HG02763 (cell line): Measurements from ENCODE around the gene AARS1.
"Not testable (repeated sequence)": the region's sequence is repeated elsewhere in the genome, so short reads cannot be mapped to it uniquely, and the experiment has no call there.

Experiments
- ATAC-seq: cut with Tn5 transposase; IDR thresholded peaks from one replicate; pipeline ENCODE4 v1.9.1; 2021; ENCODE audit warnings: mild to moderate bottlenecking, moderate library complexity; ENCODE audit not compliant: unreplicated experiment

The AARS1 gene

DNA sequence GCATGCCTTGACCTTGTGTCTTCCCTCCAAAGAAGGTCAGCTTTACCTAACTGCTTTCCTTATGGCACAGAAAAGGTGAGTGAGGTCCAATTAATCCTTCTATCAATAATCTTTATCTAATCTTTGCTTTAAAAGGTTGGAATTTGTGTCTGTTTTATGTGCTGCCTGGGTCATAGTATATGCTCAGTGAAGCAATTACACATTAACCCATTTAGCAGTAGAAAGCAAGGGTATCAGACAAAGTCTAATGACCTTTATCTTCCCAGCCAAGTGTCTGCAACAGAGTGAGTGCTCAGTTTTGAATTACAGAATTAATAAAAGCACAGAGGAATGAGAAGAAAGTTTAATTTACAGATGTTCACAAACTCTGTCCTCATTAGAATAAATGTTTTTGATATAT is 63.3 kb downstream of the AARS1 start:
- ATAC-seq, result not testable (repeated sequence)

DNA sequence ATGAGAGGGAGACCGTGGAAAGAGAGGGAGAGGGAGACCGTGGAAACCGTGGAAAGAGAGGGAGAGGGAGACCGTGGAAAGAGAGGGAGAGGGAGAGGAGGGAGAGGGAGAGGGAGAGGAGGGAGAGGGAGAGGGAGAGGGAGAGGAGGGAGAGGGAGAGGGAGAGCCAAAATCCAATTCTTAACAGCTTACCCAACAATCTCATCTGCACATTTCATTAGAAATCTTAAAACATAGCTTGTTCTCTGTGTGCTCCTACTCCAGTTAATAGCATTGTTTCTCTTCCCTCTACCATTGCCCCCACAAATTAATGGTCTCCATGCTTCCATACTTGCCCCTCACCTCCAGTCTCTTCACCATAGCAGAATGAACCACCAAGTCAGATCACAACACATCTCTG is 63.9 kb downstream of the AARS1 start:
- not testable (repeated sequence) for ATAC-seq

DNA sequence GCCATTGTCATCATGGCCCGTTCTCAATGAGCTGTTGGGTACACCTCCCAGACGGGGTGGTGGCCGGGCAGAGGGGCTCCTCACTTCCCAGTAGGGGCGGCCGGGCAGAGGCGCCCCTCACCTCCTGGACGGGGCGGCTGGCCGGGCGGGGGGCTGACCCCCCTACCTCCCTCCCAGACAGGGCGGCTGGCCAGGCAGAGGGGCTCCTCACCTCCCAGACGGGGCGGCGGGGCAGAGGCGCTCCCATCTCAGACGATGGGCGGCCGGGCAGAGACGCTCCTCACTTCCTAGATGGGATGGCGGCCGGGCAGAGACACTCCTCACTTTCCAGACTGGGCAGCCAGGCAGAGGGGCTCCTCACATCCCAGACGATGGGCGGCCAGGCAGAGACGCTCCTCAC is 64.7 kb downstream of the AARS1 start:
- not testable (repeated sequence) for ATAC-seq

GRCh38 chr16:70223971-70224513 is 65.3 kb downstream of the AARS1 start:
- ATAC-seq, result not testable (repeated sequence)

GRCh38 chr16:70223216-70223615 is 66.1 kb downstream of the AARS1 start:
- not testable (repeated sequence) for ATAC-seq

DNA sequence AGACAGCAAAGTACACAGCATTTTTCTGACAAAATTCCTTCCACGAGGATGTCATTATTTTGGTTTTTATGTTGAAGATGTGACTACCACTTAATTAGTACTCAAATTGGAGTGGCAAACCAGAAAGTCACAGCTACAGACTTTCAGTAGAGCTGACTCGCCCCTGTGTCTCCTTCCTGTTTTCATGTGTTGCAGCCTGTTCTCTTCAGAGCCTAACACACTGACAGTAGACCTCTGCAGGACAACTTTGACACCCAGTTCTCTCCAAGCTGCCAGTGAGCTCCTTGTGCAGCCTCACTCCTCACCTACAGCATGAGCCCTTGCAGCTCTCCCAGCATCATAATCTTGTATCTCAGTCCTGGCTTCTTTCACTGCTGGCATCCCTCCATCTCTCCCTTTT is 66.7 kb downstream of the AARS1 start:
- ATAC-seq, result not testable (repeated sequence)

- not testable (repeated sequence) for ATAC-seq
Measured at GRCh38 chr16:70218586-70218985, 70.7 kb downstream of the AARS1 start.

DNA sequence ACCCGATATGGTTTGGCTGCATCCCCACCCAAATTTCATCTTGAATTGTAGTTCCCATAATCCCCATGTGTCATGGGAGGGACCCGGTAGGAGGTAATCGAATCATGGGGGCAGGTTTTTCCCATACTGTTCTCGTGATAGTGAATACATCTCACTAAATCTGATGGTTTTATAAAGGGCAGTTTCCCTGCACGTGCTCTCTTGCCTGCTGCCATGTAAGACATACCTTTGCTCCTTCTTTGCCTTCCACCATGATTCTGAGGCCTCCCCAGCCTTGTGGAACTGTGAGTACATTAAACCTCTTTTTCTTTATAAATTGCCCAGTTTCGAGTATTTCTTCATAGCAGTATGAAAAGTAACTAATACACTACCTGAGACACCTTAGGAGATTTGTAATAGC is 82.9 kb downstream of the AARS1 start:
- not testable (repeated sequence) for ATAC-seq

GRCh38 chr16:70204668-70205405 is 84.5 kb downstream of the AARS1 start:
- not testable (repeated sequence) for ATAC-seq

GRCh38 chr16:70204010-70204409 is 85.3 kb downstream of the AARS1 start:
- ATAC-seq, result not testable (repeated sequence)

DNA sequence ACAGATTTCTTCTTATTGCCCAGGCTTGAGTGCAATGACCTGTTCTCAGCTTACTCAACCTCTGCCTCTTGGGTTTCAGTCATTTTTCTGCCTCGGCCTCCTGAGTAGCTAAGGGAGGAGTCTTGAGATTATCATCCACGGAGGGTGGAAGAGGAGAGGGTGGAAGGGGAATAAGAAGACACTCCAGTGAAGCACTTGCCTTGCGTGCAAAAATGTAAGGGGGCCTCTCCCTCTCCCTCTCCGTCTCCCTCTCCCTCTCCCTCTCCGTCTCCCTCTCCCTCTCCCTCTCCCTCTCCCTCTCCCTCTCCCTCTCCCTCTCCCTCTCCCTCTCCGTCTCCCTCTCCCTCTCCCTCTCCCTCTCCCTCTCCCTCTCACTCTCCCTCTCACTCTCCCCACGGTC is 85.8 kb downstream of the AARS1 start:
- not testable (repeated sequence) for ATAC-seq
